ENCODE measurements around the gene B4GALT2. TPM values are rescaled to one million over a fixed set of nuclear protein-coding genes. Genes with fewer than 3 reads are reported as not detected.

Gene B4GALT2
- total and polyA plus RNA-seq, 2 donors (not counting 3 experiments of a cell fraction or from before 2014, with no cell fraction given): 80.0 to 103 TPM

DNA sequence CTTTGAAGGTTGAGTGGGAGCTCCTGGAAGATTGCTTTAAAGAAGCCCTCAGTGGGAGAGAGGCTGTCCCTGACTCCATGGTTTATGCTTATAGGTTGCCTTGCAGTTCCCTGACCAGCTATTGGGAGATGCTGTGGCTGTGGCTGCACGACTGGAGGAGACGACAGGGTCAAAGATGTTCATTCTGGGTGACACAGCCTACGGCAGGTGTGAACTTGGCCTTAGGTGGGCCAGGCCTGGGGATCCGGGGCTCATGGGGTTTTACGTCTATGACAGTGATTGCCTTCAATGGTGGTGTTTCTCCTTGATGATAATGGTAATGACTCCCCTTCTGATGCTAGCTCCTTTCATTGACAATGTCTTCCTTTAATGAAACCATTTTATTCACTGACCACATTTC is 8.5 kb upstream of the B4GALT2 start:
- H3K4me3 ChIP-seq (replicated peaks in 1 of 3; ENCODE audit: insufficient read depth in 1 of 3, low read depth in 1 of 3, low read length in 3 of 3): peak overlapping the region; percentile 49 to 87 (median 60)
- intact Hi-C loops (cut with micrococcal nuclease): no loop called here
- dilution Hi-C loops (cut with MboI; ENCODE audit: extremely low pct_ligation_motif_present, low sequenced_read_pairs): no loop called here
- TF ChIP-seq POLR2A (IDR thresholded peaks at IDR 0.05; ENCODE audit: low read depth, low read length) (no peak), FOS (IDR thresholded peaks at IDR 0.05; ENCODE audit: borderline replicate concordance, insufficient read depth, low read length) (no peak), GATA2 (IDR thresholded peaks at IDR 0.05; ENCODE audit: insufficient read depth, insufficient read length, low read depth, low read length) (no peak), EZH2 (IDR thresholded peaks at IDR 0.05; ENCODE audit: borderline replicate concordance, low read depth, low read length, severe bottlenecking) (no peak), MYC (IDR thresholded peaks at IDR 0.05; ENCODE audit: low read depth, low read length) (no peak), JUN (IDR thresholded peaks at IDR 0.05; ENCODE audit: borderline replicate concordance, insufficient read depth, insufficient read length, low read depth) (no peak), POLR2AphosphoS5 (IDR thresholded peaks at IDR 0.05; ENCODE audit: insufficient read depth, low read depth, low read length) (no peak)
- TF ChIP-seq, protein P1, sequence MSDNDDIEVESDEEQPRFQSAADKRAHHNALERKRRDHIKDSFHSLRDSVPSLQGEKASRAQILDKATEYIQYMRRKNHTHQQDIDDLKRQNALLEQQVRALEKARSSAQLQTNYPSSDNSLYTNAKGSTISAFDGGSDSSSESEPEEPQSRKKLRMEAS (IDR thresholded peaks at IDR 0.05; ENCODE audit: insufficient read depth, insufficient read length): no peak
- TF ChIP-seq, protein P2, sequence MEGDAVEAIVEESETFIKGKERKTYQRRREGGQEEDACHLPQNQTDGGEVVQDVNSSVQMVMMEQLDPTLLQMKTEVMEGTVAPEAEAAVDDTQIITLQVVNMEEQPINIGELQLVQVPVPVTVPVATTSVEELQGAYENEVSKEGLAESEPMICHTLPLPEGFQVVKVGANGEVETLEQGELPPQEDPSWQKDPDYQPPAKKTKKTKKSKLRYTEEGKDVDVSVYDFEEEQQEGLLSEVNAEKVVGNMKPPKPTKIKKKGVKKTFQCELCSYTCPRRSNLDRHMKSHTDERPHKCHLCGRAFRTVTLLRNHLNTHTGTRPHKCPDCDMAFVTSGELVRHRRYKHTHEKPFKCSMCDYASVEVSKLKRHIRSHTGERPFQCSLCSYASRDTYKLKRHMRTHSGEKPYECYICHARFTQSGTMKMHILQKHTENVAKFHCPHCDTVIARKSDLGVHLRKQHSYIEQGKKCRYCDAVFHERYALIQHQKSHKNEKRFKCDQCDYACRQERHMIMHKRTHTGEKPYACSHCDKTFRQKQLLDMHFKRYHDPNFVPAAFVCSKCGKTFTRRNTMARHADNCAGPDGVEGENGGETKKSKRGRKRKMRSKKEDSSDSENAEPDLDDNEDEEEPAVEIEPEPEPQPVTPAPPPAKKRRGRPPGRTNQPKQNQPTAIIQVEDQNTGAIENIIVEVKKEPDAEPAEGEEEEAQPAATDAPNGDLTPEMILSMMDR (IDR thresholded peaks at IDR 0.05; ENCODE audit: extremely low read depth in 1 of 2, insufficient read depth in 1 of 2, low read depth in 1 of 2, low read length in 2 of 2): no peak
- no peaks in the 10 kb centered on the region for H3K27me3 ChIP-seq (ENCODE audit: control insufficient read depth in 2 of 2, insufficient read depth in 2 of 2, low read length in 2 of 2)
- H3K9ac ChIP-seq (replicated peaks; ENCODE audit: extremely low read depth, insufficient read depth, low read length): peak overlapping the region; percentile 26
- BruUV-seq (replicated peaks): no TSS peak
- peak overlapping the region; percentile 70 for H3K4me2 ChIP-seq (ENCODE audit: insufficient read depth, low read length)
- peaks cover 0 to 14% of the 10 kb centered on the region in 2 experiments for H3K36me3 ChIP-seq (ENCODE audit: control insufficient read depth in 2 of 2, extremely low read depth in 1 of 2, insufficient read depth in 2 of 2, low read length in 2 of 2)
- no peak overlapping the region for H3K27ac ChIP-seq (ENCODE audit: insufficient read depth, low read depth, low read length)
- H3K4me1 ChIP-seq (ENCODE audit: control insufficient read depth, extremely low read depth, insufficient read depth, low read length): peaks cover 12% of the 10 kb centered on the region
- POLR2A ChIA-PET: interaction anchor here (1.4 kb wide), 1 partner anchor 321 kb away, joined by 3 read pairs; the partner anchor contains the start of gene KDM4A
- CTCF ChIA-PET: interaction anchor here (0.9 to 1.5 kb wide), 2 partner anchors 77 to 207 kb away, joined by 4 to 5 read pairs; no protein-coding TSS in a partner anchor
- H3K9me3 ChIP-seq (replicated peaks; ENCODE audit: control insufficient read depth, insufficient read depth, low read length): no peaks in the 10 kb centered on the region
- DNase-seq (ENCODE audit: low read depth, low spot score): no peak
- no peaks in the 10 kb centered on the region for H4K20me1 ChIP-seq (replicated peaks; ENCODE audit: control insufficient read depth, extremely low read depth, insufficient read depth, low read length)
- H3K79me2 ChIP-seq (ENCODE audit: control insufficient read depth, insufficient read depth, low read length): peaks cover 11% of the 10 kb centered on the region
- H2AFZ ChIP-seq (ENCODE audit: low read depth, low read length): no peak overlapping the region
- no peaks in the 10 kb centered on the region for H3K9me1 ChIP-seq (replicated peaks; ENCODE audit: control insufficient read depth, extremely low read depth, insufficient read depth, low read length)
- FAIRE-seq: no peak

All from endothelial cell of umbilical vein (primary cell).